ENCODE measurements around the gene BST1. TPM values are rescaled to one million over a fixed set of nuclear protein-coding genes. Genes with fewer than 3 reads are reported as not detected.

The BST1 gene
- total and polyA plus RNA-seq, 2 experiments from 2014 or later: 0.99 to 1.8 TPM

- no peaks in the 10 kb centered on the region; the same call in 1 of the 2 replicates for H3K79me2 ChIP-seq (replicated peaks; ENCODE audit: insufficient read depth)
- Mint-ChIP-seq H3K27me3 (ENCODE audit: insufficient read depth, low read depth, poor library complexity) (peaks cover 4% of the 10 kb centered on the region), H3K4me1 (peaks cover 22% of the 10 kb centered on the region), H3K4me3 (no peak overlapping the region), H3K9me3 (peaks cover 10% of the 10 kb centered on the region; the same call in 1 of the 3 replicates), H3K27ac (peak overlapping the region; percentile 72), H3K36me3 (ENCODE audit: low read depth) (peaks cover 39% of the 10 kb centered on the region)
- ATAC-seq (peak; percentile 89), DNase-seq (ENCODE audit: low spot score) (peak; percentile 87)
- H3K4me1 ChIP-seq (ENCODE audit: insufficient read depth): peaks cover 7% of the 10 kb centered on the region; the same call in 1 of the 2 replicates
- H3K9me2 ChIP-seq (ENCODE audit: insufficient read depth): 0 out of 2 replicates have a peak, but pooled peaks cover 3% of the 10 kb centered on the region
- no peaks in the 10 kb centered on the region; the same call in 1 of the 2 replicates for H3K36me3 ChIP-seq (ENCODE audit: insufficient read depth)
- H3K4me3 ChIP-seq: no peak overlapping the region
- H3K27me3 ChIP-seq (ENCODE audit: insufficient read depth): no peaks in the 10 kb centered on the region
- H2AFZ ChIP-seq: no peak overlapping the region
- H3K27ac ChIP-seq (ENCODE audit: low read depth): peak overlapping the region; percentile 65
- H3F3A ChIP-seq (replicated peaks; ENCODE audit: low read depth): no peaks in the 10 kb centered on the region
- TF ChIP-seq STAT1 (IDR thresholded peaks at IDR 0.05; ENCODE audit: unreplicated experiment): no peak
- no peak for TF ChIP-seq EZH2 (IDR thresholded peaks at IDR 0.05; ENCODE audit: low read depth, unreplicated experiment)
- TF ChIP-seq JUNB (IDR thresholded peaks at IDR 0.05; ENCODE audit: unreplicated experiment): no peak
- TF ChIP-seq POLR2AphosphoS5 (IDR thresholded peaks at IDR 0.05; ENCODE audit: low read depth): no peak
- TF ChIP-seq ZNF331 (CRISPR knock-in tag; IDR thresholded peaks at IDR 0.05; ENCODE audit: low read depth): no peak
- TF ChIP-seq, protein P1, sequence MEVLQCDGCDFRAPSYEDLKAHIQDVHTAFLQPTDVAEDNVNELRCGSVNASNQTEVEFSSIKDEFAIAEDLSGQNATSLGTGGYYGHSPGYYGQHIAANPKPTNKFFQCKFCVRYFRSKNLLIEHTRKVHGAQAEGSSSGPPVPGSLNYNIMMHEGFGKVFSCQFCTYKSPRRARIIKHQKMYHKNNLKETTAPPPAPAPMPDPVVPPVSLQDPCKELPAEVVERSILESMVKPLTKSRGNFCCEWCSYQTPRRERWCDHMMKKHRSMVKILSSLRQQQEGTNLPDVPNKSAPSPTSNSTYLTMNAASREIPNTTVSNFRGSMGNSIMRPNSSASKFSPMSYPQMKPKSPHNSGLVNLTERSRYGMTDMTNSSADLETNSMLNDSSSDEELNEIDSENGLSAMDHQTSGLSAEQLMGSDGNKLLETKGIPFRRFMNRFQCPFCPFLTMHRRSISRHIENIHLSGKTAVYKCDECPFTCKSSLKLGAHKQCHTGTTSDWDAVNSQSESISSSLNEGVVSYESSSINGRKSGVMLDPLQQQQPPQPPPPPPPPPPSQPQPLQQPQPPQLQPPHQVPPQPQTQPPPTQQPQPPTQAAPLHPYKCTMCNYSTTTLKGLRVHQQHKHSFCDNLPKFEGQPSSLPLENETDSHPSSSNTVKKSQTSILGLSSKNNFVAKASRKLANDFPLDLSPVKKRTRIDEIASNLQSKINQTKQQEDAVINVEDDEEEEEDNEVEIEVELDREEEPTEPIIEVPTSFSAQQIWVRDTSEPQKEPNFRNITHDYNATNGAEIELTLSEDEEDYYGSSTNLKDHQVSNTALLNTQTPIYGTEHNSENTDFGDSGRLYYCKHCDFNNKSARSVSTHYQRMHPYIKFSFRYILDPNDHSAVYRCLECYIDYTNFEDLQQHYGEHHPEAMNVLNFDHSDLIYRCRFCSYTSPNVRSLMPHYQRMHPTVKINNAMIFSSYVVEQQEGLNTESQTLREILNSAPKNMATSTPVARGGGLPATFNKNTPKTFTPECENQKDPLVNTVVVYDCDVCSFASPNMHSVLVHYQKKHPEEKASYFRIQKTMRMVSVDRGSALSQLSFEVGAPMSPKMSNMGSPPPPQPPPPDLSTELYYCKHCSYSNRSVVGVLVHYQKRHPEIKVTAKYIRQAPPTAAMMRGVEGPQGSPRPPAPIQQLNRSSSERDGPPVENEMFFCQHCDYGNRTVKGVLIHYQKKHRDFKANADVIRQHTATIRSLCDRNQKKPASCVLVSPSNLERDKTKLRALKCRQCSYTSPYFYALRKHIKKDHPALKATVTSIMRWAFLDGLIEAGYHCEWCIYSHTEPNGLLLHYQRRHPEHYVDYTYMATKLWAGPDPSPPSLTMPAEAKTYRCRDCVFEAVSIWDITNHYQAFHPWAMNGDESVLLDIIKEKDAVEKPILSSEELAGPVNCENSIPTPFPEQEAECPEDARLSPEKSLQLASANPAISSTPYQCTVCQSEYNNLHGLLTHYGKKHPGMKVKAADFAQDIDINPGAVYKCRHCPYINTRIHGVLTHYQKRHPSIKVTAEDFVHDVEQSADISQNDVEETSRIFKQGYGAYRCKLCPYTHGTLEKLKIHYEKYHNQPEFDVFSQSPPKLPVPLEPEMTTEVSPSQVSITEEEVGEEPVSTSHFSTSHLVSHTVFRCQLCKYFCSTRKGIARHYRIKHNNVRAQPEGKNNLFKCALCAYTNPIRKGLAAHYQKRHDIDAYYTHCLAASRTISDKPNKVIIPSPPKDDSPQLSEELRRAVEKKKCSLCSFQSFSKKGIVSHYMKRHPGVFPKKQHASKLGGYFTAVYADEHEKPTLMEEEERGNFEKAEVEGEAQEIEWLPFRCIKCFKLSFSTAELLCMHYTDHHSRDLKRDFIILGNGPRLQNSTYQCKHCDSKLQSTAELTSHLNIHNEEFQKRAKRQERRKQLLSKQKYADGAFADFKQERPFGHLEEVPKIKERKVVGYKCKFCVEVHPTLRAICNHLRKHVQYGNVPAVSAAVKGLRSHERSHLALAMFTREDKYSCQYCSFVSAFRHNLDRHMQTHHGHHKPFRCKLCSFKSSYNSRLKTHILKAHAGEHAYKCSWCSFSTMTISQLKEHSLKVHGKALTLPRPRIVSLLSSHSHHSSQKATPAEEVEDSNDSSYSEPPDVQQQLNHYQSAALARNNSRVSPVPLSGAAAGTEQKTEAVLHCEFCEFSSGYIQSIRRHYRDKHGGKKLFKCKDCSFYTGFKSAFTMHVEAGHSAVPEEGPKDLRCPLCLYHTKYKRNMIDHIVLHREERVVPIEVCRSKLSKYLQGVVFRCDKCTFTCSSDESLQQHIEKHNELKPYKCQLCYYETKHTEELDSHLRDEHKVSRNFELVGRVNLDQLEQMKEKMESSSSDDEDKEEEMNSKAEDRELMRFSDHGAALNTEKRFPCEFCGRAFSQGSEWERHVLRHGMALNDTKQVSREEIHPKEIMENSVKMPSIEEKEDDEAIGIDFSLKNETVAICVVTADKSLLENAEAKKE (CRISPR knock-in tag; IDR thresholded peaks at IDR 0.05): no peak
- no peak for TF ChIP-seq ETS1 (IDR thresholded peaks at IDR 0.05)
- TF ChIP-seq ZNF114 (CRISPR knock-in tag; IDR thresholded peaks at IDR 0.05): no peak
- TF ChIP-seq EZH2phosphoT487 (IDR thresholded peaks at IDR 0.05; ENCODE audit: unreplicated experiment): no peak
- no peak; the same call in 1 of the 2 replicates for TF ChIP-seq CREB1 (CRISPR knock-in tag; IDR thresholded peaks at IDR 0.05; ENCODE audit: low read depth)
- no peak; the same call in 1 of the 2 replicates for TF ChIP-seq NANOG (IDR thresholded peaks at IDR 0.05; ENCODE audit: borderline replicate concordance)
- TF ChIP-seq, protein P2, sequence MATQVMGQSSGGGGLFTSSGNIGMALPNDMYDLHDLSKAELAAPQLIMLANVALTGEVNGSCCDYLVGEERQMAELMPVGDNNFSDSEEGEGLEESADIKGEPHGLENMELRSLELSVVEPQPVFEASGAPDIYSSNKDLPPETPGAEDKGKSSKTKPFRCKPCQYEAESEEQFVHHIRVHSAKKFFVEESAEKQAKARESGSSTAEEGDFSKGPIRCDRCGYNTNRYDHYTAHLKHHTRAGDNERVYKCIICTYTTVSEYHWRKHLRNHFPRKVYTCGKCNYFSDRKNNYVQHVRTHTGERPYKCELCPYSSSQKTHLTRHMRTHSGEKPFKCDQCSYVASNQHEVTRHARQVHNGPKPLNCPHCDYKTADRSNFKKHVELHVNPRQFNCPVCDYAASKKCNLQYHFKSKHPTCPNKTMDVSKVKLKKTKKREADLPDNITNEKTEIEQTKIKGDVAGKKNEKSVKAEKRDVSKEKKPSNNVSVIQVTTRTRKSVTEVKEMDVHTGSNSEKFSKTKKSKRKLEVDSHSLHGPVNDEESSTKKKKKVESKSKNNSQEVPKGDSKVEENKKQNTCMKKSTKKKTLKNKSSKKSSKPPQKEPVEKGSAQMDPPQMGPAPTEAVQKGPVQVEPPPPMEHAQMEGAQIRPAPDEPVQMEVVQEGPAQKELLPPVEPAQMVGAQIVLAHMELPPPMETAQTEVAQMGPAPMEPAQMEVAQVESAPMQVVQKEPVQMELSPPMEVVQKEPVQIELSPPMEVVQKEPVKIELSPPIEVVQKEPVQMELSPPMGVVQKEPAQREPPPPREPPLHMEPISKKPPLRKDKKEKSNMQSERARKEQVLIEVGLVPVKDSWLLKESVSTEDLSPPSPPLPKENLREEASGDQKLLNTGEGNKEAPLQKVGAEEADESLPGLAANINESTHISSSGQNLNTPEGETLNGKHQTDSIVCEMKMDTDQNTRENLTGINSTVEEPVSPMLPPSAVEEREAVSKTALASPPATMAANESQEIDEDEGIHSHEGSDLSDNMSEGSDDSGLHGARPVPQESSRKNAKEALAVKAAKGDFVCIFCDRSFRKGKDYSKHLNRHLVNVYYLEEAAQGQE (IDR thresholded peaks at IDR 0.05; ENCODE audit: unreplicated experiment): no peak
- H4K20me1 ChIP-seq (replicated peaks; ENCODE audit: insufficient read depth): no peaks in the 10 kb centered on the region
- H3K4me2 ChIP-seq: 0 out of 2 replicates have a peak overlapping the region, but pooled peaks have one; percentile 7
Measured at GRCh38 chr4:15690020-15690809, 12.7 kb upstream of the BST1 start.

All from GM23338 (cell line).